ENCODE results near the gene RETN. TPM values are rescaled to one million over a fixed set of nuclear protein-coding genes. Genes with fewer than 3 reads are reported as not detected.

Gene RETN
- total and polyA plus RNA-seq, 2 donors (not counting 3 experiments of a cell fraction or from before 2014, with no cell fraction given) = not detected

- Histone ChIP-seq H3K79me2 (ENCODE audit: control insufficient read depth, insufficient read depth, low read length) (peaks cover 20% of the 10 kb centered on the region), H3K9me1 (replicated peaks; ENCODE audit: control insufficient read depth, extremely low read depth, insufficient read depth, low read length) (no peaks in the 10 kb centered on the region), H3K9ac (replicated peaks; ENCODE audit: extremely low read depth, insufficient read depth, low read length) (no peak overlapping the region), H2AFZ (ENCODE audit: low read depth, low read length) (no peak overlapping the region), H3K4me3 (replicated peaks in 1 of 3; ENCODE audit: insufficient read depth in 1 of 3, low read depth in 1 of 3, low read length in 3 of 3) (no peak overlapping the region), H3K4me1 (ENCODE audit: control insufficient read depth, extremely low read depth, insufficient read depth, low read length) (peaks cover 7% of the 10 kb centered on the region), H4K20me1 (replicated peaks; ENCODE audit: control insufficient read depth, extremely low read depth, insufficient read depth, low read length) (no peaks in the 10 kb centered on the region), H3K9me3 (replicated peaks; ENCODE audit: control insufficient read depth, insufficient read depth, low read length) (no peaks in the 10 kb centered on the region), H3K27me3 (ENCODE audit: control insufficient read depth in 2 of 2, insufficient read depth in 2 of 2, low read length in 2 of 2) (peaks cover 2 to 3% of the 10 kb centered on the region in 2 experiments), H3K36me3 (ENCODE audit: control insufficient read depth in 2 of 2, extremely low read depth in 1 of 2, insufficient read depth in 2 of 2, low read length in 2 of 2) (peaks cover 0 to 3% of the 10 kb centered on the region in 2 experiments), H3K4me2 (ENCODE audit: insufficient read depth, low read length) (no peak overlapping the region), H3K27ac (ENCODE audit: insufficient read depth, low read depth, low read length) (no peak overlapping the region)
- FAIRE-seq = no peak
- DNase-seq (ENCODE audit: low read depth, low spot score) = no peak
- no peak for TF ChIP-seq MAX (IDR thresholded peaks at IDR 0.05; ENCODE audit: insufficient read depth, insufficient read length)
- TF ChIP-seq CTCF (IDR thresholded peaks at IDR 0.05; ENCODE audit: extremely low read depth in 1 of 2, insufficient read depth in 1 of 2, low read depth in 1 of 2, low read length in 2 of 2) = no peak
- TF ChIP-seq EZH2 (IDR thresholded peaks at IDR 0.05; ENCODE audit: borderline replicate concordance, low read depth, low read length, severe bottlenecking) = no peak
- TF ChIP-seq FOS (IDR thresholded peaks at IDR 0.05; ENCODE audit: borderline replicate concordance, insufficient read depth, low read length) = no peak
- no peak for TF ChIP-seq POLR2A (IDR thresholded peaks at IDR 0.05; ENCODE audit: low read depth, low read length)
- no peak for TF ChIP-seq JUN (IDR thresholded peaks at IDR 0.05; ENCODE audit: borderline replicate concordance, insufficient read depth, insufficient read length, low read depth)
- dilution Hi-C loops (cut with MboI; ENCODE audit: extremely low pct_ligation_motif_present, low sequenced_read_pairs) = no loop called here
- intact Hi-C loops (cut with micrococcal nuclease) = no loop called here
- POLR2A ChIA-PET = interaction anchor here (0.5 kb wide), 1 partner anchor 127 kb away, joined by 3 read pairs; no protein-coding TSS in a partner anchor
- no TSS peak for BruUV-seq (replicated peaks)
- CTCF ChIA-PET = interaction anchor here (0.6 to 1.7 kb wide), 3 partner anchors 109 to 324 kb away, joined by 3 to 18 read pairs (median 3); no protein-coding TSS in a partner anchor
Measured at GRCh38 chr19:7677669-7678311, 8.9 kb downstream of the RETN start.

Measured in endothelial cell of umbilical vein (primary cell).